Testis (tissue), 2 donors: ENCODE results near the gene VIL1.

ENCODE experiments used
- CTCF ChIP-seq, 3 experiments: fragments of 450-650 bp in 2 of 3; fragments of 200-600 bp in 1 of 3; sonication (generic) in 1 of 3; IDR thresholded peaks; one replicate each; pipeline ENCODE4 v1.5.1; 2016 to 2019; ENCODE audit warnings: antibody characterized with exemption in 3 of 3, mild to moderate bottlenecking in 2 of 3, moderate library complexity in 1 of 3
- POLR2A ChIP-seq: fragments of 450-650 bp; IDR thresholded peaks from one replicate; pipeline ENCODE4 v1.6.1; 2017; ENCODE audit warnings: antibody characterized with exemption, mild to moderate bottlenecking, moderate library complexity

- TF ChIP-seq CTCF (IDR thresholded peaks at IDR 0.05) (no peak), POLR2A (no peak)
Observed at GRCh38 chr2:218476676-218477075, 57.8 kb downstream of the VIL1 start.
